ENCODE measurements around the gene PATL2. TPM values are rescaled to one million over a fixed set of nuclear protein-coding genes. Genes with fewer than 3 reads are reported as not detected.

PATL2 gene
- total RNA-seq, 1 experiment from 2014 or later, result 0.49 TPM

DNA sequence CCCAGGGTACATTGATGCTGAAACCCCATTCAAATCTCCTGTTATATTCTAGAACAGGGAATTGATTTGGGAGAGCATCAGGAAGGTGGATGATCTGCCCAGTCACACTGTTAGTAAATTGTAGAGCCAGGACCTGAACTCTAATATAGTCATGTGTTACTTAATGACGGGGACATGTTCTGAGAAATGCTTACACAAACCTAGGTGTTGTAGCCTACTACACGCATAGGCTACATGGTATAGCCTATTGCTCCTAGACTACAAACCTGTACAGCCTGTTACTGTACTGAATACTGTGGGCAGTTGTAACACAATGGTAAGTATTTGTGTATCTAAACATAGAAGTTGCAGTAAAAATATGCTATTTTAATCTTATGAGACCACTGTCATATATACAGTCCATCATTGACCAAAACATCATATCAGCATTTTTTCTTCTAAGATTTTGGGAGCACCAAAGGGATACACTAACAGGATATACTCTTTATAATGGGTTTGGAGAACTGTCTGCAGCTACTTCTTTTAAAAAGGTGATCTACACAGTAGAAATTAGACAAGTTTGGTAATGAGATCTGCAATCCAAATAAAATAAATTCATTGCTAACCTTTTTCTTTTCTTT is 6.0 kb upstream of the PATL2 start:
- DNase-seq (ENCODE audit: low read depth, low spot score), result no peak
- H3K36me3 ChIP-seq (ENCODE audit: control insufficient read depth, insufficient read depth, low read length), result peaks cover 30% of the 10 kb centered on the region

DNA sequence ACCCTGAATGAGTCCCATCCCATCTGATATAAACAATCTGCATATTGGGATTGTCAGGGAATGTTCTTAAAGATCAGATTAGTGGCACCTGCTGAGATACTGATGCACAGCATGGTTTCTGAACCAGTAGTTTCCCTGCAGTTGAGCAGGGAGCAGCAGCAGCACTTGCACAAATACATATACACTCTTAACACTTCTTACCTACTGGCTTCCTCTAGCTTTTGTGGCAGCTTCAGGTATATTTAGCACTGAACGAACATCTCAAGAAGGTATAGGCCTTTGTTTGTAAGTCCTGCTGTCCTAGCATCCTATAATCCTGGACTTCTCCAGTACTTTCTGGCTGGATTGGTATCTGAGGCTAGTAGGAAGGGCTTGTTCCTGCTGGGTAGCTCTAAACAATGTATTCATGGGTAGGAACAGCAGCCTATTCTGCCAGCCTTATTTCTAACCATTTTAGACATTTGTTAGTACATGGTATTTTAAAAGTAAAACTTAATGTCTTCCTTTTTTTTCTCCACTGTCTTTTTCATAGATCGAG is 4.7 kb upstream of the PATL2 start:
- CTCF ChIA-PET, result interaction anchor here (0.6 kb wide), 1 partner anchor 123 kb away, joined by 4 read pairs; no protein-coding TSS in a partner anchor
- H3K4me3 ChIP-seq (ENCODE audit: low read depth in 2 of 2, low read length in 2 of 2), result no peak overlapping the region
- peaks cover 30% of the 10 kb centered on the region for H3K4me1 ChIP-seq (ENCODE audit: control insufficient read depth, insufficient read depth, low read length)
- H3K36me3 ChIP-seq (ENCODE audit: control insufficient read depth, insufficient read depth, low read length), result peaks cover 30% of the 10 kb centered on the region
- ATAC-seq (no peak), DNase-seq (ENCODE audit: low read depth, low spot score) (no peak)
- H3K27me3 ChIP-seq (ENCODE audit: control insufficient read depth, insufficient read depth, low read length), result no peaks in the 10 kb centered on the region
- in situ Hi-C loops (cut with HindIII; ENCODE audit: low pct_unique_long_range_greater_than_20kb, low sequenced_read_pairs) (no loop called here), intact Hi-C loops (cut with micrococcal nuclease; ENCODE audit: unreplicated experiment) (no loop called here)
- no peaks in the 10 kb centered on the region for H3K9me3 ChIP-seq (ENCODE audit: control insufficient read depth, insufficient read depth, low read depth, low read length)
- no TSS peak for BruUV-seq (replicated peaks)
- POLR2A ChIA-PET, result no interaction called here
- TF ChIP-seq SIN3A (IDR thresholded peaks at IDR 0.05; ENCODE audit: borderline replicate concordance, insufficient read depth, low read depth, low read length), result no peak
- TF ChIP-seq, protein P1, sequence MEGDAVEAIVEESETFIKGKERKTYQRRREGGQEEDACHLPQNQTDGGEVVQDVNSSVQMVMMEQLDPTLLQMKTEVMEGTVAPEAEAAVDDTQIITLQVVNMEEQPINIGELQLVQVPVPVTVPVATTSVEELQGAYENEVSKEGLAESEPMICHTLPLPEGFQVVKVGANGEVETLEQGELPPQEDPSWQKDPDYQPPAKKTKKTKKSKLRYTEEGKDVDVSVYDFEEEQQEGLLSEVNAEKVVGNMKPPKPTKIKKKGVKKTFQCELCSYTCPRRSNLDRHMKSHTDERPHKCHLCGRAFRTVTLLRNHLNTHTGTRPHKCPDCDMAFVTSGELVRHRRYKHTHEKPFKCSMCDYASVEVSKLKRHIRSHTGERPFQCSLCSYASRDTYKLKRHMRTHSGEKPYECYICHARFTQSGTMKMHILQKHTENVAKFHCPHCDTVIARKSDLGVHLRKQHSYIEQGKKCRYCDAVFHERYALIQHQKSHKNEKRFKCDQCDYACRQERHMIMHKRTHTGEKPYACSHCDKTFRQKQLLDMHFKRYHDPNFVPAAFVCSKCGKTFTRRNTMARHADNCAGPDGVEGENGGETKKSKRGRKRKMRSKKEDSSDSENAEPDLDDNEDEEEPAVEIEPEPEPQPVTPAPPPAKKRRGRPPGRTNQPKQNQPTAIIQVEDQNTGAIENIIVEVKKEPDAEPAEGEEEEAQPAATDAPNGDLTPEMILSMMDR (IDR thresholded peaks at IDR 0.05), result no peak
- TF ChIP-seq, protein P2, sequence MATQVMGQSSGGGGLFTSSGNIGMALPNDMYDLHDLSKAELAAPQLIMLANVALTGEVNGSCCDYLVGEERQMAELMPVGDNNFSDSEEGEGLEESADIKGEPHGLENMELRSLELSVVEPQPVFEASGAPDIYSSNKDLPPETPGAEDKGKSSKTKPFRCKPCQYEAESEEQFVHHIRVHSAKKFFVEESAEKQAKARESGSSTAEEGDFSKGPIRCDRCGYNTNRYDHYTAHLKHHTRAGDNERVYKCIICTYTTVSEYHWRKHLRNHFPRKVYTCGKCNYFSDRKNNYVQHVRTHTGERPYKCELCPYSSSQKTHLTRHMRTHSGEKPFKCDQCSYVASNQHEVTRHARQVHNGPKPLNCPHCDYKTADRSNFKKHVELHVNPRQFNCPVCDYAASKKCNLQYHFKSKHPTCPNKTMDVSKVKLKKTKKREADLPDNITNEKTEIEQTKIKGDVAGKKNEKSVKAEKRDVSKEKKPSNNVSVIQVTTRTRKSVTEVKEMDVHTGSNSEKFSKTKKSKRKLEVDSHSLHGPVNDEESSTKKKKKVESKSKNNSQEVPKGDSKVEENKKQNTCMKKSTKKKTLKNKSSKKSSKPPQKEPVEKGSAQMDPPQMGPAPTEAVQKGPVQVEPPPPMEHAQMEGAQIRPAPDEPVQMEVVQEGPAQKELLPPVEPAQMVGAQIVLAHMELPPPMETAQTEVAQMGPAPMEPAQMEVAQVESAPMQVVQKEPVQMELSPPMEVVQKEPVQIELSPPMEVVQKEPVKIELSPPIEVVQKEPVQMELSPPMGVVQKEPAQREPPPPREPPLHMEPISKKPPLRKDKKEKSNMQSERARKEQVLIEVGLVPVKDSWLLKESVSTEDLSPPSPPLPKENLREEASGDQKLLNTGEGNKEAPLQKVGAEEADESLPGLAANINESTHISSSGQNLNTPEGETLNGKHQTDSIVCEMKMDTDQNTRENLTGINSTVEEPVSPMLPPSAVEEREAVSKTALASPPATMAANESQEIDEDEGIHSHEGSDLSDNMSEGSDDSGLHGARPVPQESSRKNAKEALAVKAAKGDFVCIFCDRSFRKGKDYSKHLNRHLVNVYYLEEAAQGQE (IDR thresholded peaks at IDR 0.05; ENCODE audit: insufficient read depth in 1 of 2, low read depth in 2 of 2, low read length in 1 of 2), result no peak
- TF ChIP-seq TCF7L2 (IDR thresholded peaks at IDR 0.05; ENCODE audit: low read depth, low read length), result no peak
- no peak for TF ChIP-seq POLR2AphosphoS5 (IDR thresholded peaks at IDR 0.05; ENCODE audit: low read depth, low read length)
- H3K27ac ChIP-seq (ENCODE audit: low read length), result no peak overlapping the region

More for the DNA sequence above, 6.0 kb upstream of the PATL2 start:
- Histone ChIP-seq H3K4me1 (ENCODE audit: control insufficient read depth, insufficient read depth, low read length) (peaks cover 37% of the 10 kb centered on the region), H3K4me3 (ENCODE audit: low read depth in 2 of 2, low read length in 2 of 2) (no peak overlapping the region), H3K9me3 (ENCODE audit: control insufficient read depth, insufficient read depth, low read depth, low read length) (no peaks in the 10 kb centered on the region), H3K27me3 (ENCODE audit: control insufficient read depth, insufficient read depth, low read length) (no peaks in the 10 kb centered on the region), H3K27ac (ENCODE audit: low read length) (no peak overlapping the region)
- POLR2A ChIA-PET, result no interaction called here
- TF ChIP-seq, protein P1 (IDR thresholded peaks at IDR 0.05), result no peak
- TF ChIP-seq TCF7L2 (IDR thresholded peaks at IDR 0.05; ENCODE audit: low read depth, low read length), result no peak
- TF ChIP-seq POLR2AphosphoS5 (IDR thresholded peaks at IDR 0.05; ENCODE audit: low read depth, low read length), result no peak
- TF ChIP-seq, protein P2 (IDR thresholded peaks at IDR 0.05; ENCODE audit: insufficient read depth in 1 of 2, low read depth in 2 of 2, low read length in 1 of 2), result no peak
- no peak for TF ChIP-seq SIN3A (IDR thresholded peaks at IDR 0.05; ENCODE audit: borderline replicate concordance, insufficient read depth, low read depth, low read length)
- CTCF ChIA-PET, result no interaction called here
- intact Hi-C loops (cut with micrococcal nuclease; ENCODE audit: unreplicated experiment), result no loop called here
- no TSS peak for BruUV-seq (replicated peaks)
- in situ Hi-C loops (cut with HindIII; ENCODE audit: low pct_unique_long_range_greater_than_20kb, low sequenced_read_pairs), result no loop called here
- no peak for ATAC-seq

All from Panc1 (cell line).